Skeletal muscle tissue (tissue), 4 donors: ENCODE data around the gene CNRIP1. TPM values are rescaled to one million over a fixed set of nuclear protein-coding genes. Genes with fewer than 3 reads are reported as not detected.

ENCODE experiments used
- H3K27ac ChIP-seq: one replicate; pipeline ENCODE4 v1.7.0; 2013; ENCODE audit warnings: mild to moderate bottlenecking, low read depth, low read length, inconsistent platforms
- H3K27me3 ChIP-seq, 3 donors: one replicate each; pipeline ENCODE4 v1.7.0; 2013; ENCODE audit warnings: low read length in 3 of 3; ENCODE audit not compliant: control insufficient read depth in 3 of 3, insufficient read depth in 3 of 3
- H3K36me3 ChIP-seq, 3 donors: one replicate each; pipeline ENCODE4 v1.7.0; 2013; ENCODE audit warnings: low read length in 3 of 3; ENCODE audit not compliant: control insufficient read depth in 3 of 3, insufficient read depth in 3 of 3
- H3K4me1 ChIP-seq, 3 donors: one replicate each; pipeline ENCODE4 v1.7.0; 2013; ENCODE audit warnings: low read length in 3 of 3, mild to moderate bottlenecking in 3 of 3; ENCODE audit not compliant: control insufficient read depth in 3 of 3, insufficient read depth in 3 of 3
- H3K4me3 ChIP-seq, 3 donors: one replicate each; pipeline ENCODE4 v1.7.0; 2013; ENCODE audit warnings: low read length in 3 of 3
- H3K9ac ChIP-seq, 3 donors: one replicate each; pipeline ENCODE4 v1.7.0; 2013; ENCODE audit warnings: low read length in 3 of 3, mild to moderate bottlenecking in 3 of 3, moderate library complexity in 2 of 3, low read depth in 1 of 3
- H3K9me3 ChIP-seq, 3 donors: one replicate each; pipeline ENCODE4 v1.7.0; 2013; ENCODE audit warnings: low read length in 3 of 3; ENCODE audit not compliant: control insufficient read depth in 3 of 3
- total RNA-seq: library from RNA; depleted of rRNA; stranded (reverse); fragments of >200 nt; gene quantifications from one replicate; pipeline ENCODE4 v1.2.3, GENCODE V29; 2014
- donor health status: Osteomylitis.

CNRIP1 gene
- total RNA-seq, 1 donor from 2014 or later = 17.7 TPM

GRCh38 chr2:68341583-68341982 lies 21.8 kb upstream of the CNRIP1 start:
- H3K4me3 ChIP-seq = no peak overlapping the region
- no peak overlapping the region for H3K9ac ChIP-seq
- no peaks in the 10 kb centered on the region for H3K4me1 ChIP-seq
- no peaks in the 10 kb centered on the region for H3K9me3 ChIP-seq
- H3K36me3 ChIP-seq = no peaks in the 10 kb centered on the region
- peaks cover 0 to 3% (median 0%) of the 10 kb centered on the region in 3 donors for H3K27me3 ChIP-seq
- H3K27ac ChIP-seq = no peak overlapping the region

GRCh38 chr2:68341062-68341329 lies 21.2 kb upstream of the CNRIP1 start:
- no peak overlapping the region for H3K9ac ChIP-seq
- H3K36me3 ChIP-seq = no peaks in the 10 kb centered on the region
- H3K27me3 ChIP-seq = peaks cover 0 to 3% (median 0%) of the 10 kb centered on the region in 3 donors
- no peaks in the 10 kb centered on the region for H3K9me3 ChIP-seq
- no peaks in the 10 kb centered on the region for H3K4me1 ChIP-seq
- H3K4me3 ChIP-seq = no peak overlapping the region
- H3K27ac ChIP-seq = no peak overlapping the region

- no peak overlapping the region for H3K9ac ChIP-seq
- no peaks in the 10 kb centered on the region for H3K4me1 ChIP-seq
- H3K36me3 ChIP-seq = no peaks in the 10 kb centered on the region
- no peak overlapping the region for H3K27ac ChIP-seq
- no peaks in the 10 kb centered on the region for H3K9me3 ChIP-seq
- no peak overlapping the region for H3K4me3 ChIP-seq
- H3K27me3 ChIP-seq = peaks cover 0 to 3% (median 0%) of the 10 kb centered on the region in 3 donors
Measured at GRCh38 chr2:68340226-68341061, 20.7 kb upstream of the CNRIP1 start.

GRCh38 chr2:68336192-68336591 lies 16.4 kb upstream of the CNRIP1 start:
- no peak overlapping the region for H3K4me3 ChIP-seq
- H3K9me3 ChIP-seq = no peaks in the 10 kb centered on the region
- no peaks in the 10 kb centered on the region for H3K36me3 ChIP-seq
- peaks cover 0 to 3% (median 0%) of the 10 kb centered on the region in 3 donors for H3K27me3 ChIP-seq
- H3K9ac ChIP-seq = no peak overlapping the region
- H3K27ac ChIP-seq = no peak overlapping the region
- no peaks in the 10 kb centered on the region for H3K4me1 ChIP-seq

GRCh38 chr2:68333931-68334330 lies 14.2 kb upstream of the CNRIP1 start:
- H3K9ac ChIP-seq = no peak overlapping the region
- no peak overlapping the region for H3K27ac ChIP-seq
- H3K4me3 ChIP-seq = no peak overlapping the region
- H3K4me1 ChIP-seq = no peaks in the 10 kb centered on the region
- peaks cover 0 to 3% (median 0%) of the 10 kb centered on the region in 3 donors for H3K27me3 ChIP-seq
- H3K36me3 ChIP-seq = no peaks in the 10 kb centered on the region
- no peaks in the 10 kb centered on the region for H3K9me3 ChIP-seq

GRCh38 chr2:68333009-68333408 lies 13.3 kb upstream of the CNRIP1 start:
- no peaks in the 10 kb centered on the region for H3K9me3 ChIP-seq
- H3K27me3 ChIP-seq = peaks cover 0 to 5% (median 0%) of the 10 kb centered on the region in 3 donors
- no peaks in the 10 kb centered on the region for H3K4me1 ChIP-seq
- no peak overlapping the region for H3K27ac ChIP-seq
- H3K4me3 ChIP-seq = no peak overlapping the region
- H3K36me3 ChIP-seq = no peaks in the 10 kb centered on the region
- H3K9ac ChIP-seq = no peak overlapping the region

- H3K9ac ChIP-seq = no peak overlapping the region
- H3K36me3 ChIP-seq = no peaks in the 10 kb centered on the region
- no peaks in the 10 kb centered on the region for H3K4me1 ChIP-seq
- no peak overlapping the region for H3K4me3 ChIP-seq
- peaks cover 0 to 5% (median 0%) of the 10 kb centered on the region in 3 donors for H3K27me3 ChIP-seq
- H3K27ac ChIP-seq = no peak overlapping the region
- no peaks in the 10 kb centered on the region for H3K9me3 ChIP-seq
Measured at GRCh38 chr2:68330691-68331090, 10.9 kb upstream of the CNRIP1 start.

GRCh38 chr2:68328901-68329300 lies 9.2 kb upstream of the CNRIP1 start:
- Histone ChIP-seq H3K4me1 (no peaks in the 10 kb centered on the region), H3K4me3 (no peak overlapping the region), H3K36me3 (no peaks in the 10 kb centered on the region), H3K9me3 (no peaks in the 10 kb centered on the region), H3K27ac (no peak overlapping the region), H3K9ac (no peak overlapping the region), H3K27me3 (peaks cover 0 to 5% (median 0%) of the 10 kb centered on the region in 3 donors)

- Histone ChIP-seq H3K9ac (no peak overlapping the region), H3K4me3 (no peak overlapping the region), H3K36me3 (no peaks in the 10 kb centered on the region), H3K27me3 (peaks cover 0 to 9% (median 2%) of the 10 kb centered on the region in 3 donors), H3K27ac (no peak overlapping the region), H3K9me3 (no peaks in the 10 kb centered on the region), H3K4me1 (peaks cover 4% of the 10 kb centered on the region in 3 donors)
Measured at GRCh38 chr2:68325056-68325455, 5.3 kb upstream of the CNRIP1 start.

- Histone ChIP-seq H3K27me3 (peaks cover 0 to 10% (median 2%) of the 10 kb centered on the region in 3 donors), H3K27ac (peak overlapping the region; percentile 93), H3K9ac (peak overlapping the region; percentile 83 to 91 (median 88)), H3K4me3 (peak overlapping the region; percentile 86 to 93 (median 90)), H3K4me1 (peaks cover 4 to 19% (median 9%) of the 10 kb centered on the region in 3 donors), H3K9me3 (no peaks in the 10 kb centered on the region), H3K36me3 (peaks cover 2 to 6% (median 6%) of the 10 kb centered on the region in 3 donors)
Measured at GRCh38 chr2:68320118-68320641, 431 bp upstream of the CNRIP1 start.
